NT2/D1 (cell line): ENCODE data around the gene ZNF436.

Experiments used
- YY1 ChIP-seq: IDR thresholded peaks from 2 replicates; pipeline ENCODE4 v1.6.1; 2011; ENCODE audit not compliant: insufficient read length, insufficient read depth
- ZNF274 ChIP-seq: IDR thresholded peaks from 2 replicates; pipeline ENCODE4 v1.6.1; 2011; ENCODE audit warnings: mild to moderate bottlenecking, low read depth, low read length

- TF ChIP-seq ZNF274, result no peak
- TF ChIP-seq YY1, result no peak
These were observed 33.7 kb upstream of the ZNF436 start for GRCh38 chr1:23403355-23403734.
